Cardiac muscle cell (in vitro differentiated cells and primary cell): Measurements from ENCODE around the gene OPHN1. TPM values are rescaled to one million over a fixed set of nuclear protein-coding genes. Genes with fewer than 3 reads are reported as not detected.

Experiments
- DNase-seq, 2 donors: peaks; one replicate each; pipeline versions ENCODE4 v3.0.0 to v3.0.0-alpha.2; 2010 to 2017; ENCODE audit warnings: low read depth in 1 of 2, low spot score in 1 of 2
- H3K27ac ChIP-seq: fragments of 200-600 bp; sonication (generic); 2 replicates; pipeline ENCODE4 v1.5.1; 2016
- H3K27me3 ChIP-seq: fragments of 200-600 bp; sonication (generic); 2 replicates; pipeline ENCODE4 v1.6.0; 2016; ENCODE audit warnings: control low read depth
- H3K36me3 ChIP-seq: fragments of 200-600 bp; sonication (generic); 2 replicates; pipeline ENCODE4 v1.5.1; 2016; ENCODE audit warnings: control low read depth
- H3K4me1 ChIP-seq: fragments of 200-600 bp; sonication (generic); 2 replicates; pipeline ENCODE4 v1.8.1; 2017; ENCODE audit warnings: low read depth, mild to moderate bottlenecking, mixed run types
- H3K4me3 ChIP-seq: fragments of 200-600 bp; sonication (generic); 2 replicates; pipeline ENCODE4 v1.5.1; 2016; ENCODE audit warnings: mild to moderate bottlenecking
- H3K9me3 ChIP-seq: fragments of 200-600 bp; sonication (generic); 2 replicates; pipeline ENCODE4 v1.5.1; 2017; ENCODE audit warnings: low read depth, mild to moderate bottlenecking, control low read depth
- polyA plus RNA-seq: library from polyadenylated mRNA; unstranded; fragments of >200 nt; fragmentation: Nextera tagmentation; extraction: Ambion mirVana; gene quantifications from 2 replicates; pipeline ENCODE4 v1.2.1, GENCODE V29; 2016
- total RNA-seq: library from RNA; depleted of rRNA; stranded (reverse); fragments of >200 nt; gene quantifications from 2 replicates; pipeline ENCODE4 v1.2.3, GENCODE V29; 2016
- TF ChIP-seq, protein P1 (sequence below): IDR thresholded peaks from 2 replicates; pipeline ENCODE4 v1.5.1; 2012; ENCODE audit warnings: low read depth, mild to moderate bottlenecking, low read length

The OPHN1 gene
- total and polyA plus RNA-seq, 2 experiments from 2014 or later, result 2.4 to 4.7 TPM

- H3K36me3 ChIP-seq, result no peaks in the 10 kb centered on the region
- no peaks in the 10 kb centered on the region for H3K9me3 ChIP-seq
- no peak for DNase-seq
- H3K27me3 ChIP-seq, result no peaks in the 10 kb centered on the region
- no peak overlapping the region for H3K27ac ChIP-seq
- H3K4me1 ChIP-seq, result no peaks in the 10 kb centered on the region
- H3K4me3 ChIP-seq, result no peak overlapping the region
- TF ChIP-seq, protein P1, sequence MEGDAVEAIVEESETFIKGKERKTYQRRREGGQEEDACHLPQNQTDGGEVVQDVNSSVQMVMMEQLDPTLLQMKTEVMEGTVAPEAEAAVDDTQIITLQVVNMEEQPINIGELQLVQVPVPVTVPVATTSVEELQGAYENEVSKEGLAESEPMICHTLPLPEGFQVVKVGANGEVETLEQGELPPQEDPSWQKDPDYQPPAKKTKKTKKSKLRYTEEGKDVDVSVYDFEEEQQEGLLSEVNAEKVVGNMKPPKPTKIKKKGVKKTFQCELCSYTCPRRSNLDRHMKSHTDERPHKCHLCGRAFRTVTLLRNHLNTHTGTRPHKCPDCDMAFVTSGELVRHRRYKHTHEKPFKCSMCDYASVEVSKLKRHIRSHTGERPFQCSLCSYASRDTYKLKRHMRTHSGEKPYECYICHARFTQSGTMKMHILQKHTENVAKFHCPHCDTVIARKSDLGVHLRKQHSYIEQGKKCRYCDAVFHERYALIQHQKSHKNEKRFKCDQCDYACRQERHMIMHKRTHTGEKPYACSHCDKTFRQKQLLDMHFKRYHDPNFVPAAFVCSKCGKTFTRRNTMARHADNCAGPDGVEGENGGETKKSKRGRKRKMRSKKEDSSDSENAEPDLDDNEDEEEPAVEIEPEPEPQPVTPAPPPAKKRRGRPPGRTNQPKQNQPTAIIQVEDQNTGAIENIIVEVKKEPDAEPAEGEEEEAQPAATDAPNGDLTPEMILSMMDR, result no peak
These were observed 224.3 kb downstream of the OPHN1 start for GRCh38 chrX:68209008-68209407.

DNA sequence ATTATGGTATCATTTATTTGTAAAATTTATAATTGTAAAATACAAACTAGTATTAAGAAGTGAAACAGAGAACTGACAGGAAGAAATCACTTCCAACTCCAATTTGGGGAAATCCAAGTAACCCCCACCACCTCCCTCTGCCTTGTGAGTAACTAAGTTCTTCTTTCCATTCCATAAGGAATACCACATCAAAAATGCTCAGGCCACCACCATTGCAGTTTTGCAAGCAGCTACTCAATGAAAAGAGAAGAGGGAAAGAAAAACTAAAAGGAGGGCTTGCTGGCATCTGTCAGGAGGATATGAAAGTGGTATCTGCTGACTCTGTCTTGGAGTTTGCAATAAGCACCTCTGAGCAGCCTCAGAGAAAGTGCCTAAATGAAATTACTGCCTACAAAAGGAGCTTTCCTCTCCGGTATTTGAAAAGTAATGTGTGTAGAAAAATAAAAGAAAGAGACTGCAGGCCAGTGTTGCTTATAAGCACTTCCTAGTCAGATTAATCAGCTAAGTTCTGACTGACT lies 228.7 kb downstream of the OPHN1 start:
- no peak overlapping the region for H3K27ac ChIP-seq
- H3K4me1 ChIP-seq, result no peaks in the 10 kb centered on the region
- H3K9me3 ChIP-seq, result no peaks in the 10 kb centered on the region
- no peaks in the 10 kb centered on the region for H3K27me3 ChIP-seq
- no peaks in the 10 kb centered on the region for H3K36me3 ChIP-seq
- TF ChIP-seq, protein P1, result no peak
- H3K4me3 ChIP-seq, result no peak overlapping the region
- DNase-seq, result no peak

- no peaks in the 10 kb centered on the region for H3K9me3 ChIP-seq
- DNase-seq, result no peak
- no peaks in the 10 kb centered on the region for H3K4me1 ChIP-seq
- no peak overlapping the region for H3K27ac ChIP-seq
- H3K36me3 ChIP-seq, result no peaks in the 10 kb centered on the region
- no peak overlapping the region for H3K4me3 ChIP-seq
- no peaks in the 10 kb centered on the region for H3K27me3 ChIP-seq
- TF ChIP-seq, protein P1, result no peak
These were observed 229.6 kb downstream of the OPHN1 start for GRCh38 chrX:68203646-68204045.

DNA sequence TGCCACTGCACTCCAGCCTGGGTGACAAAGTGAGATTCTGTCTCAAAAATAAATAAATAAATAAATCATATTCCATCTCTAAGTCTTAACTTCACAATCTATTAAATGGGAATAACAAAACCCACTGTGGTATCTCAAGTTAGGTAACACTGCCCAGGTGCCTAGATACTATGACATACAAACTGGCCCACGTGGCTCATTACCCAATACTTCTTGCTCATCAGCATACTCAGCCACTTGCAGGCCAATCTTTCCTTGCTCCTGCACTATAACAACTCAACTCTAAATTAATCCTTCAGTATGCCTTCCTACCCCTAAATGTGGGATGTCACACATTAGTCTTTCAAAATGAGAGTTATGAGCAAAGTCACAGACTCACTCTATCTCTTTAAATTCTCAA lies 230.1 kb downstream of the OPHN1 start:
- DNase-seq, result no peak
- Histone ChIP-seq H3K27me3 (no peaks in the 10 kb centered on the region), H3K27ac (no peak overlapping the region), H3K36me3 (no peaks in the 10 kb centered on the region), H3K4me1 (no peaks in the 10 kb centered on the region), H3K9me3 (no peaks in the 10 kb centered on the region), H3K4me3 (no peak overlapping the region)
- TF ChIP-seq, protein P1, result no peak

DNA sequence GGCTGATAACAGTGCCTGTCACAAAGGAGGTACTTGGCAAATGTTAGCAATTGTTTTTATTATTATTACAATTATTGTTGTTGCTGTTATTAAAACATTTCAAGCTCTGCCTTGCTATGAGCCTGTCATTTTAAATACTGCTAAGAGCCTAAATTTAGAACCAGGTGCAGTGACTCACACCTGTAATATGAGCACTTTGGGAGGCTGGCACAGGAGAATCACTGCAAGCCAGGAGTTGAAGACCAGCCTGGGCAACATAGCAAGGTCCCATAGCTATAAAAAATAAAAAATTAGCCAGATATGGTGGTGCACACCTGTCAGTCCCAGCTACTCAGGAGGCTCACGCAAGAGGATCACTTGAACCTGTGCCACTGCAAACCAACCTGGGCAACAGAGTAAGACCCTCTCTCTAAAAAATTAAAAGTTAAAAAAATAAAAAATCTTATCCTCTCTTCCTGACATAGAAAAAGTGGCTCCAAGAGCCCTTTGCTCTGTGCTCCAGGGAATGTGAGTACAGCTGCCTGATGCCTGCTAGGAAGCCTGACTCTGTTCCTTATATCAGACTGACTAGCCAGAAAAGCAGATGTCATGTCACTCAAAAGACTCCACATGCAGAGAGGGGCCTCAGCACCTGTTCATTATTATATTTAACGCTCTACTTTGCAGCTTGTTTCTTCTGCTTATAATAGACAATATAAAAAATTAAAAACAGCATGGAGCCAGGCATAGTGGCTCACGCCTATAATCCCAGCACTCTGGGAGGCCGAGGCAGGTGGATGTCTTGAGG lies 234.0 kb downstream of the OPHN1 start:
- Histone ChIP-seq H3K9me3 (no peaks in the 10 kb centered on the region), H3K4me3 (no peak overlapping the region), H3K27me3 (no peaks in the 10 kb centered on the region), H3K4me1 (no peaks in the 10 kb centered on the region), H3K36me3 (no peaks in the 10 kb centered on the region), H3K27ac (no peak overlapping the region)
- TF ChIP-seq, protein P1, result no peak
- no peak for DNase-seq
